ENCODE results near the gene BATF2. TPM values are rescaled to one million over a fixed set of nuclear protein-coding genes. Genes with fewer than 3 reads are reported as not detected.

BATF2 gene
- total and polyA plus RNA-seq, 9 of the 15 experiments (the other 6 are each of a cell fraction or from before 2014, with no cell fraction given), result 1.7 to 8.9 (median 6.4) TPM

- TF ChIP-seq RERE (CRISPR knock-in tag; IDR thresholded peaks at IDR 0.05; ENCODE audit: borderline replicate concordance) (no peak), POU5F1 (IDR thresholded peaks at IDR 0.05; ENCODE audit: borderline replicate concordance, low read depth, low read length, partially characterized antibody) (no peak), MTA2 (IDR thresholded peaks at IDR 0.05; ENCODE audit: low read depth) (no peak)
Measured at GRCh38 chr11:65042891-65043290, 46.1 kb upstream of the BATF2 start (continued).
